ENCODE data around the gene DDX42.

- TF ChIP-seq POLR2A (IDR thresholded peaks at IDR 0.05) (no peak), EP300 (IDR thresholded peaks at IDR 0.05) (no peak), CTCF (IDR thresholded peaks at IDR 0.05) (peak in 1 of 2 donors; percentile 0), POLR2AphosphoS5 (IDR thresholded peaks at IDR 0.05) (no peak)
Observed at GRCh38 chr17:63843910-63844677, 70.1 kb downstream of the DDX42 start.

Data from suprapubic skin (tissue), 4 donors.